Stimulated activated CD8-positive, alpha-beta memory T cell treated with anti-CD3 and anti-CD28 coated beads, Interleukin-7, amount 100 ng/mL, for 24 hours (primary cell): Measurements from ENCODE around the gene TNFRSF11A.

Experiments used
- DNase-seq: peaks from one replicate; pipeline ENCODE4 v3.0.0-alpha.2; 2020; ENCODE audit warnings: low read depth

The TNFRSF11A gene

DNA sequence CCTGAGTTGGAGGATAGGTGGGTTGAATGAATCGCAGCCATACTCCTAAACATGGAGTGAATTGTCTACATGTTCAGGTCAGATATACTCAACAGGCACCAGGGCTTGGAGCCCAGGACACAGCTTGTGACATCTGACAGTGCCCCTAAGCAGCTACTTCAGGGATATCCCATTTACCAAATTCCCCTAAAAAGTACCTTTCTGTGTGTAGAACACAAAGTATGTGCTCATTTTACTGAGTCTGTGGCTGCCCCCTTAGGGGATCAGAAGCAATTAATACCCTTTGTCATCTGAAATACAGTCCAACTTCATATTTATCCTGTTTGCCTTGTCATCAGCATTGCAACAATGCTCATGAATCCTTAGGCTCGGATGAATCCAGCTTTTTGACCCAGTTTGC is 20.8 kb downstream of the TNFRSF11A start:
- DNase-seq: no peak

DNA sequence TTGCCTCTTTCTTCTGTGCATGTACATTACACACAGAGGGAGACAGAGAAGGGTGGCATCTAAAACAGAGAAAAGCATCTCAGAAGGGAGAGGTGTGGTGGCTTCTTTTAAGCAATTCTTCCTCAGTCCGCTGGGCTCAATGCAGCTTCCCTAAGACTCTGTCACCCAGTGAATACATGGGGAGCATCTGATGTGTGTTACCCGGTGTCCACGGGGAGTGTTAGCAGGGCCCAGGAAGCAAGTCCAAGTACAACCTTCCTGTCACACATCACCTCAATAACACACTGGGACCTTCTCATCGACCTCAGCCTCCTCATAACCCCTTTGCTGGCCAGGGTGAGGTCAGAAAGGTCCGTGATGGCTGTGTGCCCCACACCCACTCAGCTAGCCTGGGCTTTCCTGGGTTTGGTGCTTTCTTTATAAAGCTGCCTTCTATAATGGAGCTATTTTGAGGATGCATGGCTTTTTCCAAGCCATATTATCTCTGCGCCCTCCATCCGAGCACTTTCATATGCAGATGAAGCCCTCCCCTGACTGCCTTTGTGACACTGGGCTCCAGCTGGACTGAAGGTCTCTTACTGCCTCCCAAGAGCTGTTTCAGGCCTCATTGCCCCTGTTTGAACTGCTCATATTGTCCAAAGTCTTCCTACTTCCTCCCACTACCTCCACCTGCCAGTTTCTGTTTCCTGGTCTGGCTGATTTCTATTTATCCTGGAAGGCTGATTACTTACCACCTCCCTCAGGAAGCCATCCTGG is 21.4 kb downstream of the TNFRSF11A start:
- DNase-seq: no peak

GRCh38 chr18:62347089-62347506 is 22.0 kb downstream of the TNFRSF11A start:
- no peak for DNase-seq

DNA sequence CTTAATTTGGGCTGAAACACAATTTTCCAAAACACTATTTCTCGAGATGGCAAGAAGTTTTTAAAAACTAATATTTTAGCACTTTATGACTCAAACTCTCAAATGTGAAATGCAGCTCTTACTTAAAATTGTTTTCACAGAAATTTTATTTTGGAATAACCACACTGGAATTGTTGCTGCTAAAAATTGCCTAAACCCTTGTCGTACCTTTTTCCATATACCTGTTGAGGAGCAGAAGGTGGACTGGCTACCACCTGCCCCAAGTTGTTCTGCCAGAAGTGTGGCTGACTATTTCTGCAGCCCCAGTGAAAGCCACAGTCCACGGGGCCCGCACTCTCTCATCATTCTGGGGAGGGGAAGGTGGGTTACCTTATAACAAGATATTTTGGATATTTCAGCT is 23.4 kb downstream of the TNFRSF11A start:
- DNase-seq: no peak

DNA sequence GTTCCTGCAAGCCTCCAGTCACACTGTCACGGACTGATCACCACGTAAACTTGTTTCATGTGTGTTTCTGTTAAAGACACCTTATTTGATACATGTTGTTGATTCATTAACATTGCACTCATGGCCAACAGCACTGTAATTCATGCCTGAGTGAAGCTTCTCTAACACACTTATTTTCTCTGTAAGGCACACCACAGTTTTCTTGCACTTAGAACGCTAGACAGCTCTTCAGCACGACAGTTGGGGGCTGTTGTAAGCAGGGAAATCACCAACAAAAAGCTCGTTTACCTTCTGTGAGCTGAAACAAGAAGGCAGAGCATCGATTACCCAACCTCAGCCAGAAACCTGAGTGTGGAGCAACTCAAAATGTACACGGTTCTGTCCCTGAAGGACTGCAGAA is 28.1 kb downstream of the TNFRSF11A start:
- no peak for DNase-seq

DNA sequence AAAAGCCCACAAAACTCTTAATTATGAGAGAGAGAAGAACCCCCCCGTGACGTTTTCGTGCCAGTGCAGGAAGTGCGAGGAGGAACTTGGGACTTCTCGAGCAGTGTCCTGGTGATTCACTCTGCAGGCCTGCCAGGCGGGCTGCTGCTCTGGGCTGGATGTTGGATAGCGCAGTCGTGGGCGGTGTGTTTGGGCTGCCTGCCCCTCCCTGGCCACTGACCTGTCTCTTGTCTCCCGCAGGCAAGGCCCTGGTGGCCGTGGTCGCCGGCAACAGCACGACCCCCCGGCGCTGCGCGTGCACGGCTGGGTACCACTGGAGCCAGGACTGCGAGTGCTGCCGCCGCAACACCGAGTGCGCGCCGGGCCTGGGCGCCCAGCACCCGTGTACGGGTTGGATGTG is 29.0 kb downstream of the TNFRSF11A start:
- no peak for DNase-seq

DNA sequence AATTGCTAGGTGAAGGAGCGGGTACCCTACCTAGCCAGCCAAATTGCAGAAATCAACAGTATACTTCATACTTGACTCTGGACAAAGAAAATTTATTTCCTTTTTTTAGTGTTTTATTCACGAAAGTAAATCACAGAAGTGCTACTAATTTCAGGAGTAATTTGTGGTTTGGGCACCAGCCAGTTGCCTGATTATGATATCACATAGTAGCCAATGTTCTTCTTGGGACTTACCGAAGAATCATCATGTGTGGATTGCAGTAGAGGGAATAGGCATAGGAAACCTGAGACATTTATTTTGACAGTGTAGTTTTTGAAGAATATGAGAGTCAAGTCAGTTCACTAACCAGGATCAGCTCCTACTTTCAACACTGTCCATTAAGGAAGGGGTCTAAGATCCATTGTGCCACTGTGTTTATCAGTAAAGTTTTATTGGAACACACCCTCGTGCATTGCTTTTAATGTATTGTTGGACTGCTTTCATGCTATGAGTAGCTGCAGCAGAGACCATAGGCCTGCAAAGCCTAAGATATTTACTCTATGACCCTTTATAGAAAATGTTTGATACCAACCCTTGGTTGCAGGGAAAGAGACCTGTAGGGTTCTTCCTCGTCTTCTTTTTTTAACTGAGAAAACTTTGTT is 32.1 kb downstream of the TNFRSF11A start:
- no peak for DNase-seq

DNA sequence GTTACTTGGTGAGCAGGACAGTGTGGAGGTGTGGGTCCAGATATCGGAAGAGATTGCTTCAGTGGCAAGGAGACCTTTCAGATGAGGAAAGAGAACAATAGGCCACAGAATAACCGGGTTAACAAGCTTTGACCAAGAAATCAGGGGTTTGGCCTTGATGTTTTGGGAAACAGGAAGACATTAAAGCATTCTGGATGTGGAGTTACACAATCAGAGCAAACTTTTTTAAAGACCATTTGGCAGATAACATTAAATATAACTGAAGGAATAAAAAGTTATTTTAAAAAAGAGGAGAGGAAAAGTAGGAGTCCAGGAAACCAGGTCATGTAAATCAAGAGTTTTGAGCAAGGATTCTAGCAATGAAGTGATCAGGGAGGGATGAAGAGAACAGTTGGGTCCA is 35.7 kb downstream of the TNFRSF11A start:
- no peak for DNase-seq

- no peak for DNase-seq
Observed at GRCh38 chr18:62361288-62361687, 36.2 kb downstream of the TNFRSF11A start.

GRCh38 chr18:62364558-62364957 is 39.4 kb downstream of the TNFRSF11A start:
- no peak for DNase-seq

DNA sequence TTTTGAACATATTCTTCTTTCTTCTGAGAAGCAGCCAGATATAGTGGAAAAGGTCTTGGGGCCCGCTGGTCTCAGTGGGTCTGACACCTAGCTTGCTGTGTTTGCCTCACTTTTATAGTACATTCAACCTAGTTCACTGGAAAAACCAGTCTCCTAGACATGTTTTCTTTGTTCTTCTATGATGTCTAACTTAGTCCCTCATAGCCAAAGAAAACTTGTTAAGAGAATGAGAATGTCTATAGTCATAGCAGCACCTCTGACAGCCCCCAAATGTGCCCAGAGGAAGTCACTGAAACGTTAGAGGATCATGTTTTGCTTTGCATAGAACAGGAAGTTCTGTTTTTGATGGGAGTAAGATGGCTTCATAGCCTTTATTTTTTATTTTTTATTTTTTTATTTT is 40.3 kb downstream of the TNFRSF11A start:
- no peak for DNase-seq

DNA sequence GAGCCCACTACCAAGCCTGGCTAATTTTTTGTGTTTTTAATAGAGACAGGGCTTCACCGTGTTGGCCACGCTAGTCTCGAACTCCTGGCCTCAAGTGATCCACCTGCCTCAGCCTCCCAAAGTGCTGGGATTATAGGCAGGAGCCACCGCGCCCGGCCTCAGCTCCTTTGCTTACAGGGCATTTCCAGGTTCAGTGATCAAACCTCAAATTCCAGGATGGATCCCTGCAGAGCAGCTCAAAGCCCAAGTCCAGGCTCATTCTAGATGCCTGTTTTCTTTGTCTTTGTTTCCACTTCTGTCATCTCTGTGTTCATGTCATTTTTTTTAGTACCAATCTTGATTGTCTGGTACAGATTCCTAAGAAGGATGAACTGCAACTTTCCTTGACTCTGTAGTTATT is 41.9 kb downstream of the TNFRSF11A start:
- DNase-seq: no peak

- DNase-seq: no peak
Observed at GRCh38 chr18:62368100-62368499, 43.0 kb downstream of the TNFRSF11A start.

- no peak for DNase-seq
Observed at GRCh38 chr18:62369129-62369644, 44.1 kb downstream of the TNFRSF11A start.

DNA sequence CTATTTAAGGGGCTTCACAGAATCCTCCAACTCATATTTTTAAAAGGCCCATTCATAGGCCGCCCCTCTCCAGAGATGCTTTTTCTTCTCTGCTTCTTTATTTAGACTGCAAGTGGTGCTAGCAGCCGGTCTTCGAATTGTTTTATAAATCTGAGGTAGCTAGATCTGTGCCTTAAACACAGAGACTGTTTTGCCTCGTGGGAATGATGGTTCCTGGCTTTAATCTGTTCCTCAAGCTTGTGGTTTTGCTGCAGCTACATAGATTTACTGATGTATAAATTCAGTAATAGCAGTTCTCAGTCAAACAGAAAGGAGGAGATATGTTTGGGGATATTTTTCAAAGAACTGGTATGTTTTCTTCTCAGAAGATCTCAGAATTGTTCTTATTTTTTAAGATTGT is 45.3 kb downstream of the TNFRSF11A start:
- no peak for DNase-seq

- DNase-seq: no peak
Observed at GRCh38 chr18:62371436-62371835, 46.3 kb downstream of the TNFRSF11A start.

DNA sequence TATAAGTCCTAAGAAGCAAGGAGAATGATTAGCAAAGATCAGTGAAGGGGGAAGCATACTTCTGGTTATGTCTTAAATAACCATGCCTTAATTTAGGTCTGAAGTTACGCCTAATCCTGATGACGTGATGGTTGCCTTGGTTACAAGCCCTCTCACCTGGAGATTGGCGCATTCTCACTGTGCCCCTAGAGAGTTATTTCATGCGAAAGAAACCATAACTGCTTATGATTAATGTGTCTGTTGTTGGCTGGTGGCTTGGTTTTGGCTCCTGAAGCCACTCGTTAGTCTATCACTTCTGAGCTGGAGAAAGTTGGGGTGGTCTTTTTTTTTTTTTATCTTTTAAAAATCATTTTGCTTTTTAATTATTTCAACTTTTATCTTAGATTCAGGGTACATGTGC is 47.0 kb downstream of the TNFRSF11A start:
- no peak for DNase-seq

DNA sequence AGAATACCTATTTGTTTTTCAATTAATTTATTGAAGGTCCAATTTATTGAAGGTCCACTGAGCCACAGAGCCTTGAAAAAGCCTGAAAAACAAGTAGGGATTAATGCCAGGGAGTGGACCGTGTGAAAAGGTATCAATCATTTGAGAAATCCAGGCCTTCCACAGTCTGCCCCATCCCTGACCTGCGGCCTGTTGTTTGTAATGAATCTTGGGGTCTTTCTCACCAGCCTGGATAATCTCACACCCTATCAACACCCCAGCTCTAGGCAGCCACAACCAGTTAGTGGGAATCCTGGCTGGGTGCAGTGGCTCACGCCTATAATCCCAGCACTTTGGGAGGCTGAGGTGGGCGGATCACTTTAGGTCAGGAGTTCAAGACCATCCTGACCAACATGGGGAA is 47.8 kb downstream of the TNFRSF11A start:
- no peak for DNase-seq

DNA sequence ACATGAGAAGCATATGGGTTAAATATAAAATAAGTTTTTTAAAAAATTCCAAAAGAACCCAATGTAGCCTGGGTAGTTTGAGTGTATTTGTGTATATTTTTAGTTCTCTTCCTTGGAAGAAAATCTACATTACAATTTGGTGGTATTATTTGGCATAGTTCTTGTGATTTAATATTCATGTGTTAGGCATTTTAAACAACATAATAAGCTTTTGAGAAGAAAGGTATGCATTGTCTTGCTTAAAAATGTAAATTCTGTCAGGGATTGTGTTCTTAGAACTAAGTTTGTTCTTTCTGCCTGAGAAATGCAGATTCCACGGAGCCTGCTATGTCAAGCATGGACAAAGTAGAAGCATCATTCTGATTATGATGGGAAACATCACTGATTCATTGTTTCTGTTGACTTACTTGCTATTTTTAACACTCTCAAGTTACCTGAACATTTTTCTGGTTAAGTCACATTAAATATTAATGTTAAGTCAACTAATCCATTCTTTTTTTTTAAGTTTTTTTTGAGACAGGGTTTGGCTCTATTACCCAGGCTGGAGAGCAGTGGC is 49.4 kb downstream of the TNFRSF11A start:
- DNase-seq: no peak

- no peak for DNase-seq
Observed at GRCh38 chr18:62377131-62377807, 52.2 kb downstream of the TNFRSF11A start.

- DNase-seq: no peak
Observed at GRCh38 chr18:62379051-62379450, 53.9 kb downstream of the TNFRSF11A start.

GRCh38 chr18:62381373-62381772 is 56.3 kb downstream of the TNFRSF11A start:
- DNase-seq: no peak

DNA sequence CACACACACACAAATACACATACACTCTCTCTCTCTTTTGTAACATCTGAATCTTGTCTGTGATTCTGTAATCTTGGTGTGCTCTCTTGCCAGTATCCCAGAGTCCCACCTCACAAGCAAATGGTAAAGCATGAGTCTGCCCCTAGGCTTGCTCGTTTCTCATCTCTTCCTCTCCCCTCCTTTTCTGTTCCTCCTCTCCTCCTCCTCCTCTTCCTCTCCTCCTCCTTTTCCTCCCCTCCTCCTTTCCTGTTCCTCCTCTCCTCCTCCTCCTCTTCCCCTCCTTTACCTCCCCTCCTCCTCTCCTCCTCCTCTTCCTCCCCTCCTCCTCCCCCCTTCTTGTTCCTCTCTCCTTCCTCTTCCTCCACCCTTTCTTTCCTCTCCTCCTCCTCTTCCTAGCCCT is 59.0 kb downstream of the TNFRSF11A start:
- DNase-seq: no peak
